ENCODE measurements around the gene TSPYL6.
"Not testable (repeated sequence)": the region's sequence is repeated elsewhere in the genome, so short reads cannot be mapped to it uniquely, and the experiment has no call there.

The TSPYL6 gene

DNA sequence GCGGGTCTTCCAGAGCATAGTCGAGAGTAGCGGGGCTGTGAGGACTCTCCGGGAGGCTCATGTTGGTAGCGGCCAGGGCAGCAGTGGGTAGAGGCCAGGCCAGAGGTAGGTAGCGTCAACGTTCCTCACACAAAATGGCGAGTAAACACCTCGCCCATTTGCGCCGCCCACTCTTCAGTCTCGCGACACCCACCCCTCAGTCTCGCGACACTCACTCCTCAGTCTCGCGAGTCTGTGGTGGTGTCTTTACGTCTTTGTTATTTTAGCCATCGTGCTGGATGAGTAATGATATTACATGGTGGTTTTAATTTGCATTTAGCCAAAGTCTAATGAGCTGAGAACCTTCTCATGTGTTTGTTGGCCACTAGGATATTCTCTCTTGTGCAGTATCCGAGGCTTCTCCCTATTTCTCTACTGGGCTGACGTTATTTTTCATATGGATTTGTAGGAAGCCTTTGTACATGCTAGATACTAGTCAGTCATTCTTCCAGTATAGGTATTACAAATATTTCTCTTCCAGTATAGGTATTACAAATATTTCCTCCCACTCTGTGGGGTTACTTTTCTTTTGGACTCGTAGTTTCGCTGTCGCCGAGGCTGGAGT lies at the start of gene TSPYL6:
Gene TSPYL6, minus strand, starts transcription at position 139 of the 604 bp plus-strand sequence. Its CDS starts 78 bp downstream, at position 61.
- no peak for DNase-seq

DNA sequence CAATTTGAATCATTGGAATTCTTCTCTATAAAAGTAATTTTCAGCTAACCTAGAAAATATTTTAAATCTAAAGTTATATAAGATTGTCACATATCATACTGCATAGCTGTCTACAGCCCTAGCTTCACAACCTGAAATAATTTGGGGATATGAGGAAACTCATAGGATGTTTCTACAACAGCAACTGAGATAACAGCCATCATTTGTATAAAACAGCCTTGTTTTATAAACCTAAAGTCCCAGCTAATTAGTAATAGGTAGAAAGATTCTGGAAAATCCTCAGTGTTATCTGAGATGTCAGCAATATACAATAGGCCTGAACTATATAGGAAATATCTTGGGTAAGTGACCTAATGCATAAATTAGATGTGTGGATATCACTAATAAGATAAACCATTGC lies 47.6 kb upstream of the TSPYL6 start:
- no peak for DNase-seq

DNA sequence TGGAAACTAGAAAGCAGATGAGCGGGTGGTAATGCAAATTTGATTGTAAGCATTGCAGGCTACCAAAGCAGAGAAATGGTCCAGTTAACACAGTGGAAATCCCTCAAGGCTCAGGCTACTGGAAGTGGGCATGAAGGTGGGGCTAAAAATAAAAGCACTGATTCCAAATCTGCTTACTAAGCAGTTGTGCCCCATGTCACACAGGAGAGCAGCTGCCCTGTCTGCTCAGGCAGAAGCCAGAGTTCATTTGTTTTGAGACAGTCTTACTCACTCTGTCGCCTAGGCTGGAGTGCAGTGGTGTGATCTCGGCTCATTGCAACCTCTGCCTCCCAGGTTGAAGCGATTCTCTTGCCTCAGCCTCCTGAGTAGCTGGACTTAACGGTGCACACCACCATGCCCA lies 42.5 kb upstream of the TSPYL6 start:
- no peak for DNase-seq

DNA sequence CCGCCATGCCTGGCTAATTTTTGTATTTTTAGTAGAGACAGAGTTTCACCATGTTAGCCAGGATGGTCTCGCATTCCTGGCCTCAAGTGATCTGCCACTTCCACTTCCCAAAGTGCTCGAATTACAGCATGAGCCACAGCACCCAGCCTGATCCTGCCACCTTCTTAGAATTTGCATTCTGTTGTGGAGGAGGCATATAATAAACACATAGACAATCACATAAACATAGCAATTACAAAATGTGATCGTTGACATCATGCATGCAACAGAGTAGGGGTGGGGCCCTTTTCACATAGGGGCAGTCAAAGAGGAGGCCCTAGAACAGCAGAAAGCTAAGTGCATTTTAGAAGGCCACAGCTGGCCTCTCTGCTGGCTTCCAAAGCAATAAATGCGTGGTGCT lies 39.9 kb upstream of the TSPYL6 start:
- no peak for DNase-seq

DNA sequence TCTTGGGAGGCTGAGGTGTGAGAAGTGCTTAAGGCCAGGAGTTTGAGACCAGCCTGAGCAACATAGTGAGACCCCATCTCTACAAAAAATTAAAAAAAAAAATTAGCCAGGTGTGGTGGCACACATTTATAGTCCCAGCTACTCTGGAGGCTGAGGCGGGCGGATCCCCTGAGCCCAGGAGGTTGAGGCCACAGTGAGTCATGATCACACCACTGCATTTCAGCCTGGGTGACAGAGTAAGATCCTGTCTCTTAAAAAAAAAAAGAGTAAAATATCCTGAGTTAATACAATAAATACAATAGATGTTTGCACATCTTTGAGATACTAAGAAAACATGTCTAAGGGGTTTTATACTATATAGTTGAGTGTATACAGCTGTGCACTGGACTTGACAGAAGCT lies 38.6 kb upstream of the TSPYL6 start:
- not testable (repeated sequence) for DNase-seq

DNA sequence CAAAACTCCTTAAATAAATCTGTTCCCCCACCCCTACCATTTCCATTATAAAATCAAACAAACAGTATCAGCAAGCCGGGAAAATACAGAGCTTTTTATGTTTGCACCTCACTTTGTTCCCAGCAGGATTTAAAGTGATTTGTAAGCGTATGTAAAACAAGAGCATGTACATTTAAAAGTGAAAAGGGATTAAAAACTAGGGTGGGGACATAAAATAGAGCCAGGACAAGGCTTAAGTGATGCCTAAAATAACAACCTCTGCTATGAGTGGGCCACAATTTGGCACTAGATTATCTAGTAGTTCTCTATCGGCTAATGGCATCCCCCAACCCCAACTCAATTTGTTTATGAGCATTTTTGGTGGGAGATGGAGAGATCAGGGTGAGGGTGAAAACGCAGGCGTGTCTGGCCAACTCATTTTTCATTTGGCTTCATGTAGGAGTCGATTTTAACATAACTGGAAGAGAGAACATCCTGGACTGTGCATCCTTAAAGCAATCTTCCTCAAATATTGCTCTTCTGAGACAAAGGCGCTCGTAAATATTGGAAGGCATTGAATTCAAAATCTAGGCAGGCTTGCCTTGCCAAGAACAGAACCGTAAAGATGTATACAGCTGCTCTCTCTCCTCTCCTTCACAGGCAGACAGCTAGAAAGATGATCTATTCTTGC lies 34.5 kb upstream of the TSPYL6 start:
- DNase-seq, result no peak

DNA sequence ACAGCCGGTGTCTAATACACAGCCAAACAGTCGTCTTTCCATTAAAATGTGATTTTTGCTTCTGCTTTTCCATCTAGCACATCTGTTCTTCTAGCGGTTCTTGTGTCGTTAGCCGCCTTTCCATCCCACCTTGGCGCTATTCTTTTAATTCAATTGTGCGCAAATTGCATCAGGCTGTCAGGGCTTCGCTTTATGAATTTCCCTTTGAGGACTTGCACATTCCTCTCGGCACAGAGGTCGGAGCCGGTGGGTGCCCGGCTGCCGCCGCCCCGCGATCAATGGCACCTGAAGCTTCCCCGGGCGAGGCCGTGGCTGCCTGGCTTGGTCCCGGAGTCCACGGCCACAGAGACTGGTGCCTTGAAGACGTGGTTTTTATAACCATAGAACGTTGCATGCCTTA lies 33.9 kb upstream of the TSPYL6 start:
- DNase-seq, result no peak

DNA sequence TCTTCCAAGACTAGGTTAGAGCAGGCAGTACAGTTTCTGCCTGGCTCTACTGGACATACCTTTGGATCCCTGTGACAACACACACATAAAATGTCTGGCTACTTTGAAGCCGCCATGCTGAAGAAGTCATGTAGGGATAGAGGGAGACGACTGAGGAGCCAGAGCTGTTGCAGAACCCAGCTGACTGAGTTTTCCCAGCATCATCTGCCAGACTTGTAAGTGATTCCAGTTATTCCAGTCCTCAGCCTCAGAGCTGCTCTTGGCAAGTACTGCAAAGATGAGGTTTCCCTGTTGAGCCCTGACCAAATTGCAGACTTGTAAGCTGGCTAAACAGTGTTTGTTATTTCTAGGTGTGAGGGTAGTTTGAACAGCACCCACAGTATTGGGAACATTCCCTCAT lies 31.5 kb upstream of the TSPYL6 start:
- no peak for DNase-seq

DNA sequence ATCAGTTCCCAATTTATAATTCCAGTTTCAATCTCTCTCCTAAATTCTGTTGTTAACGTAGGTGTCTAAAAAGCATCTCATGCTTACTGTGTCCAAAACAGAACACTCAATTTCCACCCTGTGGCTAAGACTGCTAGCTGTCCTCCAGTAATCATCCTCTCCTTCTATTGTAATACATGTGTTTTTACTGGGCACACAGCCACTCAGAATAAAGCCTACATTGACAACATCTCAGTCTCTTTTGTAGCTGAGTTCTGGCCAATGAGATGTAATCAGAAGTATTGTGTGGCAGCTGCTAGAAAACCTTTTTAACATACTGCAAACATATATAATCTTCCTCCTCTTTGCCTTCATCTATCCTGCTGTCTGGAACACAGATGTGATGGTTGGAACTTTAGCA lies 29.4 kb upstream of the TSPYL6 start:
- DNase-seq, result no peak

DNA sequence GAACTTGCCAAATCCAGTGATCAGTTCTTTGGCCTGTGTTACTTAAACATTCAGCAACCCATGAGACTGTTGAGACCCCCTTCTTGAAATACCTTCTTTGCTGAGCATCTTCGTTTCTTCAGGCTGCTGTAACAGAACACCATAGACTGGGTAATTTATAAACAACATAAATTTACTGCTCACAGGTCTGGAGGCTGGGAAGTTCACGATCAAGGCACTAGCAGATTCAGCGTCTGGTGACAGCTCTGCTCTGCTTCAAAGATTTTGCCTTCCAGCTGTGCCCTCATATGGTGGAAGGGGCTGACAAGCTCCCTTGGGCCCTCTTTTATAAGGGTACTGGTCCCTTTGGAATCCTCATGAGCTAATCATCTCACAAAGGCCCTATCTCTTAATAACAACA lies 28.8 kb upstream of the TSPYL6 start:
- no peak for DNase-seq

DNA sequence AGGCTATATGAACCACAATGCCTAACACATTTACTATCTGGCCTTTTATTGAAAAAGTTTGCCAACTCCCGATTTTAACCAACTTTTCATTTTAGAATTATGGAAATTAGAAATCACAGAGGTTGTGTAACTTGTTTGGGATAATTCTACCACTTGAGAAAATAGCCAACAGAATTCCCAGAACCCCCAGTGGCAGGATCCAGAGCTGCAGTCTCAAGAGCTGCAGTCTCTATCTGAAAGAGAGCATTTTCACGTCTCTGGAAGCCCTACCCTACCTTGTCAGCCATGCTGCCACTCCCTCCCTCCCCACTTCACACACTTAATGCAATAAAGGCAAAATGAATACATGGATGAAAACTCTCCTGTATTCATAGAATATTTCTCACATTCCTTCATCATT lies 23.4 kb upstream of the TSPYL6 start:
- DNase-seq, result no peak

DNA sequence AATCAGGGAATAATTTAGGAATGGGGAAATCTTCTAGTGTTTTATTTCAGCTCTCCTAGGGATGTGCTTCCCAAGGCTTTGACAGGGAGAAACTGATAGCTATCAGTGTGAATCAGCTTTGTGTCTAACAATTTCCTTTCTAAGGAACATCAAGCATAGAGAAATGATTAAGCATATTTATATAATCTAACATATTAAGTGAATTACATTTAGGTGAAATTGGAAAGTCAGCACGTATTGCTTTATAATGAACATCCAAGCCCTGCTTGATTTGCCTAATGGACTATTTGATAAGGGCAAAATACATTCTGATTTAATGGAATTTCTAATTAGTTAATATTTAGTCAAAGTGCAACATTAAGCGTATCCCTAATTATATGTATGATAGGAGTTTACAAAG lies 19.5 kb upstream of the TSPYL6 start:
- DNase-seq, result no peak

DNA sequence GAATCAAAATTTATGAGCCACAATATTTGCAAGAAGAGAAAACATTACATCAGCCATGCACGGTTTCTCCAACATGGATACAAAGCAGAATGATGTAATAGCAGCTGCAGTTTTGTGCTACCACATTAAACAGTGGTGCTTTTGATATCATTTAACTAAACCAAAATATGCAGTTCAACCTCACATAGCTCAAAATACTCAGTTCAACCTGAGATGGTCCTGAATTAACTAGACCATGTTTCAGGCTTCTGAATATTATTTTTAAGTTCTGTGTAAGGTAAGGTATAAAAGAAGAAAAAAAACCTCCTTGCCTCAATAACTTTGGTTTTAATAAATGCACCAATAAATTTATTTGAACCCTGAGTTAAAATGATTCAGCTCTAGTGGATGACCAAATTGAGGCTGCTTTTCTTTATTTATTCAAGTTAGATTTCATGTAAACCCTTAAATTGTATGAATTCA lies 18.8 kb upstream of the TSPYL6 start:
- DNase-seq, result no peak

DNA sequence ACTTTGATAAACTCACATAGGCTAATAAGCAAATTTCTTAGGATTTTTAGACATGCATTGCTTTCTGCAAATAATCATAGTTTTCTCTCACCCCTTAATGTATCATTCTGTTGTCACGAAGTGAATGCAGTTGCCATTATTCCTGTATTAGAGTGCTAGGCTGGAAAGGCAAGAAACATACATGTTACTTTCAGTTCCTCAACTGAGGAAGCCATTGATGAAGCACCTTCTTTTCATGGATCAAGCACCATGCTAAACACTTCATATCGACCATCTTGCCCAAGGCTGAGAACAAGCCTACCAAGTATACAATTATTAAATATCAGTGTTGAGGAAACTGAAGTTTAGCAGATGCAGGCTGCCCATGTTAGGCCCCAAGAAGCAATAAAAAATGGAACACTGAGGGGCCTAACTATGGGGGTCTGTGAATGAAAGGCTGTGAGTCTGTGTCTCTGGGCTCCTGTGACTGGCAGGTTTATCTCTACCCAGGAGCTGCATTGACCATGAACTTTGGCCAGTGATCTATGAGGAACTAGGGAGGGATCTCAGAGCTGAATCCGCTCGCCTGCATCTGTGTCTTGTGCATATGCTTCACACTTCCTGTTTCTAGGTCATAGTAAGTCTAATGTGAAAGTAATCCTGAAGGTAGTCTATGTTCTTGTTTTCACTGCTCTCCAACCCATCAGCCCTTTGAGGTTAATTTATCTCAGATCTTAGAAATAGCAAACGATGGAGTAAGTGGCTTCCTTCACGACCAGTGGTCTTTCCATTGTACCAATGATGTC lies 16.0 kb upstream of the TSPYL6 start:
- no peak for DNase-seq

DNA sequence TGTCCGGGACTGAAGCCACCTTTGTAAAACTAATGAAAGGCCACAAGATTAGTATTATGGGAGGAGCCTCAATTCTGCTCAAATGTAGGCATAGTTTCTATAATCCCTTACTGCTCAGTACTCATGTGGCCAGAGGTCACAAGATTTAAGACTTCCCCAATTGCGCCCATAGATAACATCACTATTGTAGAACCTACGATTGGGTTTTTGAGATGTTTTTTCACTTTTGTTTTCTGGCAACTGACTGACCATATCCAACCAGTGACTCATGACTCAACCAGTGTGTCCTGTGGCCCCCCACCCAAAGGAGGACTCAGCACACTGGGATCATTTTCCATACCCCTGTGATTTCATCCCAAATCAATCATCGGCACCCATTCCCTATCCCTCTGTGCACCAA lies 15.2 kb upstream of the TSPYL6 start:
- no peak for DNase-seq

DNA sequence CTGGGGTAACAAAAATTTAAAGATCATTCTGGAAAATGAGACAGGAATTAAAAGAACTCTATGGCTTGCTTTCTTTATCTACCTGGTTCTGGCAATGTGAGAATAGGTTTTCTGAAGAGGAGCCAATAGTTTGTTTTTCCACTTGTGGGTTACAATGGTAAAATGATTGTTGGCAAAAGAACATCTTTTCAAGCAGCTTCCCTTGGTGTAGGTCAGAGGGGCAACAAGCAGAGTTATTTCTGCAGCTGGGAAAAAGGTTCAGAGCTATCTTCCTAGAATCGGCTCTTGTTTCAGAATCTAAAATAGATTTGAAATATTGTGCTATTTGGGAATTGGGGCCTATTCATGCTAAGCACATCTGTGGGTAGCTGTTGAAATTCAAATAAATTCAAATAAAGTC lies 11.5 kb upstream of the TSPYL6 start:
- no peak for DNase-seq

DNA sequence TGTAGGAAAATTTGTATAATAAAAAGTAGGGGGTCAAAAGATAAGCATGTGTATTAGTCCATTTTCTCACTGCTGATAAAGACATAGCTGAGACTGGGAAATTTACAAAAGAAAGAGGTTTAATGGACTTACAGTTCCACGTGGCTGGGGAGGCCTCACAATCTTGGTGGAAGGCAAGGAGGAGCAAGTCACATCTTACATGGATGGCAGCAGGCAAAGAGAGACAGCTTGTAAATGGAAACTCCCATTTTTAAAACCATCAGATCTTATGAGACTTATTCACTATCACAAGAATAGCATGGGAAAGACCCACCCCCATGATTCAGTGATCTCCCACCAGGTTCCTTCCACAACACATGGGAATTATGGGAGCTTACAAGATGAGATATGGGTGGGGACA lies 9.1 kb upstream of the TSPYL6 start:
- DNase-seq, result not testable (repeated sequence)

DNA sequence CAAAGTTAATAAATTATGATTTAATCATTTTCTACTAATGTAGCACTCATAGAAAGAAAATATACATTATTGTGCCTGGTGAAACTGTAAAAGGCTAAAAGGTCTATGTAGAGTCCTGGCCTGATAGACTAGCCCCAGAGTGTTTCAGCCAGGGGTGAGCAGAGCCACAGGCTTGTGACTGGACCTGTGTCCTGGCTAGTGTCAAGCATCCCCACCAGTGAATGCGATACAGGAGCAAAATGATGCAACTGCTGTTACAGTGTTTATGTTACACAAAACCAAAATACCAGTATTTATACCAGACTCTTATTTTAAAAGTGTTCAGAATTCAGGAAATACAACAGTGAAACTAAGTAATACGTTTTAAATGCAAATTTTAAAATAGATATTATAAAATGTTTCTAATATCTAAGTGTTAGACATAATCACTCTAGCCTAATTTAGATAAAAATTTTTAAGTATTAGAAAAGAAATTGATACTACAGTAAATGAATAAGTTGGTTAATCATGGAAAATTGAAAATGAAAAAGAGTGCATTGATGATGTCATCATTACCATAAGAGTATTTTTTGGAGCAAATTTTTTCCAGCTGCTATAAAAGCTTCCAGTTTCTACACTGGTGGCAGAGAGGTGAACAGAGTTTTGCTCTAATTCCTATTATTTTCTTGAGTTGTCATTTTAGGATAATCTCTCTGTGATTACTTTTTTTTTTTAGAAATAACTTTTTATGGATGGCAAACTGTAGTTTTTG lies 6.2 kb upstream of the TSPYL6 start:
- no peak for DNase-seq

DNA sequence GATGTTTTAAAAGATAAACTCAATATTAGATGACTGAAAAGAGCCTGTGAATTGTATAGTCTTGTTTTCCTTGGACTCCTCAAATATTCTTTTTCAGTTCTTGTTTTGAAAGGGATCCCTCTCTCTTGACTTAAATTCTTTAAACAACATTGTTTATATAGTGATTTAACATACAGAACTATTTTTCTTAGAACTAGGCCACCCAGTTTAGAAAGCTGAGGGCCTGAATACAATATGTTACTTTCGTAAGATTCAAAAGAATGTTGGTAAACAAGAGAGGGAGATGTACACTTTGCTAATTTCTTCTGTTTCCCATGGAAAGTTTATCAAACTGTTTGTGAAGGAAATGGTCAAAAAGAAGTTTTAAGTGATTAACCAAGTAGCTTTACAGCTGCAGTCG lies 5.5 kb upstream of the TSPYL6 start:
- no peak for DNase-seq

DNA sequence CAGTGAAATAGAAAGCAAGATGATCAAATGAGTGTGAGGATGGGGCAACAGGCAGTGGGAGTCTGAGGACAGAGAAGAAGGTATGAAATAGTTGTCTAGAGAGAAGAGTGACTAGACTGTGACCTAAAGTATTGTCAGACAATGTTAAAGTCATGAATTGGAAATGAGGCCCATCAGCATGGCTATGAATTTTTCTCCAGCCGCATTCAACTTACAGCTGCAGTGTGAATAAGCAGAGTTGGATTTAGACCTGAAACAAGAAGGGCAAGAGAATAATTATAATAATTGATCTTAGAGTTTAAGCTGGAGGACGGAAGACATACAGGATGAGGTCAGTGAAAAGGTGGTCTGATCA lies 4.2 kb upstream of the TSPYL6 start:
- DNase-seq, result no peak

DNA sequence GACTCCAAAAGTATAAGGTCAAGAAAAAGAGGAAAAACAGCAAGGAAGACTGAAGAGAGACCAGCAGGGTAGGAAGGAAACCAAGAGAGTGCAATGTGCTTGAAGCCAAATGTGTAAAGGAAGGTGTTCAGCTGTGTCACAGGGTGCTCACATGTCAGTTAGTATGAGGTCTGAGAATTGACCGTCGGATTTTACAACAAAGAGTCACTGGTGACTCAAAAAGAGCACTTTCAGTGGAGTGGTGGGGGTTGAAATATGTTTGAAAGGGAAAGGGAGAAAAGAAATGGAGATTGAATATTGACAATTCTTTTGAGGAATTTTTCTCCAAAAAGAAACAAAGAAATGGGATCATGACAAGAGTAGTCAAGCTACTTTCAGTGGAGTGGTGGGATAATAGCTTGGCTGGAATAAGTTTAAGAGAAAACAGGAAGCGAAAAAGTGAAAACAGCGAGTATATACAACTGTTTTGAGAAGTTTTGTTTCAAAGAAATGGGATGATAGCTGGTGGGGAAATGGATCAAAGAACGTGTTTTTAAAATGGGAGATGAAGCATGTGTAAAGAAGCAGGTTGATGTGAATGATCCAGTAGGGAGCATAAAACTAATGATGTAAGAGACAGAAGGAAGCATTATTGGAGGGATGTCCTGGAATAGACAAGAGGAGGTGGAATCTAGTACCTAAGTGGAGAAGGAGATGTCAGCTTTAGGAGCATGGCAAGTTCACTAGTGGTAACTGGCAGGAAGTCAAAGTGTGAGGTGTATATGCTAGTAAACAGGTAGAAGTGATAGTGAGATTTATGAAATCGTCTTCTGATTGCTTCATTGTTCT lies 3.6 kb upstream of the TSPYL6 start:
- no peak for DNase-seq

DNA sequence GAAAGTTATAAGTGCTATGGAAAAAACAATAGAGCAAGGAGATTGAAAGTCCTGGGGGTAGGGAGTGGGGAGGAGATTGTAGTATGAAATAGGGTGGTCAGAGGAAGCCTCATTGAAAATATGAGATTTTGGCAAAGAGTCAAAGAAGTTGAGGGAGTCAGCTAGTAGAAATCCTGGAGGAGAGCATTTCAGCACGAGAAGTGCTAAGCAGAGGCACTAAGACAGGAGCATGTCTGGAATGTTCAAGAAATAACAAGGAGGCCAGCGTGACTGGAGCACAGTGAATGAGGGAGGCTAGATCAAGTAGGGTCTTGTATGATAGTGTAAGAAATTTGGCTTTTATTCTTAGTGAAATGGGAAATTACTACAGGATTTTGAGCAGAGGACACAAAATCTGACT lies 2.1 kb upstream of the TSPYL6 start:
- DNase-seq, result no peak

Data from activated CD8-positive, alpha-beta memory T cell treated with anti-CD3 and anti-CD28 coated beads, Interleukin-2, amount 50 U/mL, for 48 hours (primary cell).